Tibial artery (tissue), 4 donors: ENCODE data around the gene EPB41.

Source experiments
- DNase-seq, 2 donors: peaks; one replicate each; pipeline ENCODE4 v3.0.0-alpha.2; 2019
- H3K27ac ChIP-seq, 2 donors: fragments of 200-600 bp; sonication (generic) in 1 of 2; 1 replicate in 1 of 2; 2 replicates in 1 of 2; pipeline ENCODE4 v1.5.1; 2018 to 2019; ENCODE audit warnings: mild to moderate bottlenecking in 1 of 2
- H3K27me3 ChIP-seq, 2 donors: fragments of 200-600 bp; sonication (generic) in 1 of 2; one replicate each; pipeline versions ENCODE4 v1.5.1 to v1.6.0; 2016 to 2019
- H3K36me3 ChIP-seq, 3 donors: fragments of 200-600 bp; sonication (generic) in 2 of 3; one replicate each; pipeline ENCODE4 v1.5.1; 2016 to 2019; ENCODE audit warnings: mild to moderate bottlenecking in 2 of 3
- H3K4me1 ChIP-seq, 4 donors: fragments of 200-600 bp; sonication (generic) in 2 of 4; 1 replicate in 3 of 4; 2 replicates in 1 of 4; pipeline ENCODE4 v1.5.1; 2016 to 2019
- H3K4me3 ChIP-seq, 2 donors: fragments of 200-600 bp; sonication (generic) in 1 of 2; 1 replicate in 1 of 2; 2 replicates in 1 of 2; pipeline ENCODE4 v1.5.1; 2018 to 2019; ENCODE audit warnings: mild to moderate bottlenecking in 2 of 2
- H3K9me3 ChIP-seq, 3 donors: fragments of 200-600 bp; sonication (generic) in 1 of 3; one replicate each; pipeline ENCODE4 v1.5.1; 2016 to 2019
- intact Hi-C: fragments of 100-400 bp; cut with DNase I; formaldehyde crosslinking; loops from one replicate; pipeline ENCODE4 v1.15.0; 2023; ENCODE audit warnings: low total_unique reads
- TF ChIP-seq, protein P1 (sequence below), 2 experiments: fragments of 200-600 bp in 1 of 2; fragments of 450-650 bp in 1 of 2; IDR thresholded peaks; one replicate each; pipeline ENCODE4 v1.5.1; 2017 to 2019; ENCODE audit warnings: antibody characterized with exemption in 2 of 2, mild to moderate bottlenecking in 1 of 2, moderate library complexity in 1 of 2

The EPB41 gene

DNA sequence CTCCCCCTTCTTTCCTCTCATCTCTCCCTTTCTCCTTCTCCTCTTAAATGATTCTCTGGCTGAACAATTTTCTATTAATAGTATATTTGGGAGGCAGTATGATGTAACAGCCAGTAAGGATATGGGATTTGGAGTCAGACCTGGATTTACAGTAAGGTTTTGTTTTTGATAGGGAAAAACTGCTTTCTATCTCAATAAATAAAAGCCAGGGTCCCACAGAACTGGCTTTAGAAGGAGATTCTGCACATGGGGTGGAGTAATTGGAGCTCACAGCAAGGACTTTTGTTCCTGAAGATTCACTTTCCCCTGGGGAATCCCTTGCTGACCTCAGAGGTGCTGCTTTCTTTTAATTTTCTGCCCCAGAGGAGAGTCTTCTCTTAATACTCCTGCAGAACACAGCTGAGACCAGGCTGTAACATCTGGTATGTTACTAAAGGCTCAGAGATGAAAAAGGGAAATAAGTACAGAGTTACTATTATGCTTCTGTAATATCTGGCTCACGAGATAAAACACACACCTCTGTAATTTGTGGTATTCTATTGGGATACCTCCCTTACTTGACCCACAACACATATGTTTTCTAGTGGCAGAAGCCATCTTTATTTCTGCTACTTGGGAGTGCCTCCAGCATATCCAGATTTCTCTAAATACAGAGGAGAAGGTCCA lies 13.4 kb downstream of the EPB41 start:
- Histone ChIP-seq H3K4me3 (no peak overlapping the region), H3K9me3 (no peaks in the 10 kb centered on the region), H3K27ac (no peak overlapping the region), H3K27me3 (no peaks in the 10 kb centered on the region), H3K36me3 (no peaks in the 10 kb centered on the region), H3K4me1 (peaks cover 0 to 13% (median 8%) of the 10 kb centered on the region in 4 donors)
- DNase-seq: no peak
- intact Hi-C loops: no loop called here
- TF ChIP-seq, protein P1, sequence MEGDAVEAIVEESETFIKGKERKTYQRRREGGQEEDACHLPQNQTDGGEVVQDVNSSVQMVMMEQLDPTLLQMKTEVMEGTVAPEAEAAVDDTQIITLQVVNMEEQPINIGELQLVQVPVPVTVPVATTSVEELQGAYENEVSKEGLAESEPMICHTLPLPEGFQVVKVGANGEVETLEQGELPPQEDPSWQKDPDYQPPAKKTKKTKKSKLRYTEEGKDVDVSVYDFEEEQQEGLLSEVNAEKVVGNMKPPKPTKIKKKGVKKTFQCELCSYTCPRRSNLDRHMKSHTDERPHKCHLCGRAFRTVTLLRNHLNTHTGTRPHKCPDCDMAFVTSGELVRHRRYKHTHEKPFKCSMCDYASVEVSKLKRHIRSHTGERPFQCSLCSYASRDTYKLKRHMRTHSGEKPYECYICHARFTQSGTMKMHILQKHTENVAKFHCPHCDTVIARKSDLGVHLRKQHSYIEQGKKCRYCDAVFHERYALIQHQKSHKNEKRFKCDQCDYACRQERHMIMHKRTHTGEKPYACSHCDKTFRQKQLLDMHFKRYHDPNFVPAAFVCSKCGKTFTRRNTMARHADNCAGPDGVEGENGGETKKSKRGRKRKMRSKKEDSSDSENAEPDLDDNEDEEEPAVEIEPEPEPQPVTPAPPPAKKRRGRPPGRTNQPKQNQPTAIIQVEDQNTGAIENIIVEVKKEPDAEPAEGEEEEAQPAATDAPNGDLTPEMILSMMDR (IDR thresholded peaks at IDR 0.05): no peak

DNA sequence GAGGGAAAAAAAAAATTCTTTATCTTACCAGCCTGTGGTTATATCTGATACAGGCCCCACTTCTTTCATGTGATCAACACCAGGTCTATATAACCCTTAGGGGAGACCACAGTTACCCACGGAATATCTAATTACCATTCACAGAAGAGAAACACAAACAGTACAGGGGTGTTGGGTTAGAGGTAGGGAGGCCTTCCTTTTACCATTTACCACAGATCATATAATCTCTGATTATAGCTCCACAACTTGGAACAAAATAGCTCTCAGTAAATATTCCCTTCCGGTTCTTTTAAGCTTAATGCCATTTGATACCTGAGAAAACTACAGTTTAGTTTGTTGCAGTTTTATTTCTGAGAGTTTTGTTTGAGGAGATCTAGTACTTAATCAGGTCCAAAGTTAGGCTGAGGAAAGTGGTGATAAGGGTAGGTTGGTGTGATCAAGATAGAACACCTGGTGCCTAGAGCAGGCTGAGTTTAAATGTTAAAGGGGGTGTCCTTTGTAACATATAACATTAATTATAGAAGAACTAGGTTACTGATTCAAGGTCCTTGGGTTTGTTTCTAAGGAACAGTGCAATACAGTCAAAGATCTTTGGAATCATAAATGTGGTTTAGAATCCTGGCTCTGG lies 14.1 kb downstream of the EPB41 start:
- Histone ChIP-seq H3K4me1 (peaks cover 0 to 13% (median 8%) of the 10 kb centered on the region in 4 donors), H3K36me3 (no peaks in the 10 kb centered on the region), H3K9me3 (no peaks in the 10 kb centered on the region), H3K4me3 (no peak overlapping the region), H3K27me3 (no peaks in the 10 kb centered on the region), H3K27ac (no peak overlapping the region)
- intact Hi-C loops: no loop called here
- TF ChIP-seq, protein P1 (IDR thresholded peaks at IDR 0.05): no peak
- DNase-seq: no peak

DNA sequence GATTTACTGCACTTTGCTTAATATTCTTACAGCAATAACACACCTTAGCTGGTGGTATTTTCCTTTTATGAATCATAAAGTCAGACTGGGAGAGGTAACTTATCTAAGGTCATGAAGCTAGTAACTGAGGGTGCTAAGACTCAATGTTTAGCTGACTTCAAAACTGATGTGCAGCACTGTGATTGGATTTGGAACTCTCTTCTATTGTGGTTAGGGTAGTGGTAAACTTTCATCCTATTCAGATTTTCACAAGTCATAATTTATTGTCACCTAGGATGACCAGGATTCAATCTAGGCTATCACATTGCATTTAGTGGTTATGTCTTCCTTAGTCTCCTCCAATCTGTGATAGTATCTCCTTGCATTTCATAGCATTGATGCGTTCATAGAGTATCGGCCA lies 18.9 kb downstream of the EPB41 start:
- Histone ChIP-seq H3K4me3 (no peak overlapping the region), H3K4me1 (peaks cover 0 to 1% (median under 1%) of the 10 kb centered on the region in 4 donors), H3K27ac (no peak overlapping the region), H3K9me3 (no peaks in the 10 kb centered on the region), H3K36me3 (no peaks in the 10 kb centered on the region), H3K27me3 (no peaks in the 10 kb centered on the region)
- no peak for DNase-seq
- TF ChIP-seq, protein P1 (IDR thresholded peaks at IDR 0.05): no peak
- intact Hi-C loops: no loop called here

DNA sequence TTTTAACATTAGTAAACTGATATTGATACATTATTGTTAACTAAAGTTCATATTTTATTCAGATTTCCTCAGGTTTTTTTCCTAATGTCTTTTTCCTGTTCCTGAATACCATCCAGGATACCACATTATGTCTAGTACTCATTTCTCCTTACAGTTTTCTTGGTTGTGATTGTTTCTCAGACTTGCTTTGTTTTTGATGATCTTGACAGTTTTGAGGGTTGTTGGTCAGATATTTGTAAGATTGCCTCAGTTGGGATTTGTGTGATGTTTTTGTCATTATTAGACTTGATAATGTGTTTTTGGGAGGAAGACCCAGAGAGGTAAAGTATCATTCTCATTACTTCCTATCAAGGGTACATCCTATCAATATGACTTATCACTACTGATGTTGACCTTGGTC lies 19.5 kb downstream of the EPB41 start:
- DNase-seq: no peak
- TF ChIP-seq, protein P1 (IDR thresholded peaks at IDR 0.05): no peak
- H3K36me3 ChIP-seq: no peaks in the 10 kb centered on the region
- H3K27me3 ChIP-seq: no peaks in the 10 kb centered on the region
- no peak overlapping the region for H3K4me3 ChIP-seq
- no peaks in the 10 kb centered on the region for H3K4me1 ChIP-seq
- intact Hi-C loops: no loop called here
- no peaks in the 10 kb centered on the region for H3K9me3 ChIP-seq
- H3K27ac ChIP-seq: no peak overlapping the region

DNA sequence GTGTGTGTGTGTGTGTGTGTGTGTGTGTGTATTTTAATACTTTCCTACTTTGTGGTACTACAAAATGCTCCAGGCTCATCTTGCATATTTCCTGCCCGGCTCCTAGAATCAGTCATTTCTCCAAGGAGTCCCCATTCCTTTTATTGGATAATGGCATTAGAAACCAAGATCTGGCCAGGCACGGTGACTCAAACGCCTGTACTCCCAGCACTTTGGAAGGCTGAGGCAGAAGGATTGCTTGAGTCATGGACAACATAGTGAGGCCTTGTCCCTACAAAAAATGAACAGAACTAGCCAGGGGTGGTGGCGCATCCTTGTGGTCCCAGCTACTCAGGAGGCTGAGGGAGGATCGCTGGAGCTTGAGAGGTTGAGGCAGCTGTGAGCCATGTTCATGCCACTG lies 20.3 kb downstream of the EPB41 start:
- no peak overlapping the region for H3K4me3 ChIP-seq
- TF ChIP-seq, protein P1 (IDR thresholded peaks at IDR 0.05): no peak
- no peaks in the 10 kb centered on the region for H3K4me1 ChIP-seq
- H3K36me3 ChIP-seq: no peaks in the 10 kb centered on the region
- no peak for DNase-seq
- H3K27me3 ChIP-seq: no peaks in the 10 kb centered on the region
- H3K9me3 ChIP-seq: no peaks in the 10 kb centered on the region
- H3K27ac ChIP-seq: no peak overlapping the region
- intact Hi-C loops: no loop called here
